Pancreas (tissue), 10 donors: ENCODE results near the gene IST1. TPM values are rescaled to one million over a fixed set of nuclear protein-coding genes. Genes with fewer than 3 reads are reported as not detected.
"Not testable (repeated sequence)": the region's sequence is repeated elsewhere in the genome, so short reads cannot be mapped to it uniquely, and the experiment has no call there.

ENCODE experiments used
- ATAC-seq, 4 donors: fragments of 200-7000 bp; cut with Tn5 transposase; one replicate each; pipeline versions ENCODE4 v1.8.0 to v1.9.1; 2020; ENCODE audit warnings: mild to moderate bottlenecking in 4 of 4, moderate library complexity in 4 of 4
- DNase-seq, 6 donors: peaks; one replicate each; pipeline ENCODE4 v3.0.0-alpha.2; 2020
- FAIRE-seq: peaks from 2 replicates; lab custom pipeline; 2012; peaks lifted over from hg19 to GRCh38; lab: Jason Lieb, UNC
- H3K27ac ChIP-seq, 4 donors: fragments of 200-600 bp; sonication (generic); 1 replicate in 3 of 4; 2 replicates in 1 of 4; pipeline versions ENCODE4 v1.5.0 to v1.8.0; 2020
- H3K27me3 ChIP-seq, 4 donors: fragments of 200-600 bp; one replicate each; pipeline ENCODE4 v1.8.0; 2021
- H3K36me3 ChIP-seq, 3 donors: fragments of 200-600 bp; sonication (generic) in 1 of 3; one replicate each; pipeline versions ENCODE4 v1.5.0 to v1.8.0; 2020 to 2021
- H3K4me1 ChIP-seq, 3 donors: fragments of 200-600 bp; one replicate each; pipeline ENCODE4 v1.8.0; 2021
- H3K4me3 ChIP-seq, 4 donors: fragments of 200-600 bp; sonication (generic) in 2 of 4; one replicate each; pipeline versions ENCODE4 v1.5.0 to v1.8.0; 2020 to 2021
- H3K9me3 ChIP-seq, 4 donors: fragments of 200-600 bp; one replicate each; pipeline ENCODE4 v1.8.0; 2021
- CTCF ChIP-seq, 4 donors: fragments of 200-600 bp; sonication (generic) in 3 of 4; IDR thresholded peaks; one replicate each; pipeline versions ENCODE4 v1.5.0 to v1.8.0; 2021; ENCODE audit warnings: antibody characterized with exemption in 4 of 4
- WGBS, 2 donors: extraction: QIAGEN DNeasy Blood & Tissue Kit; methylation state at CpG; one replicate each; pipeline ENCODE4 v1.1.7; 2013; 5-methylcytosine and 5-hydroxymethylcytosine counted together
- intact Hi-C, 3 donors: fragments of 100-400 bp; cut with DNase I; formaldehyde crosslinking; loops; one replicate each; pipeline versions ENCODE4 v1.11.1 to v1.14.2; 2022
- polyA plus RNA-seq, 2 donors: library from polyadenylated mRNA; stranded (reverse); fragments of 200-250 nt; gene quantifications; one replicate each; pipeline ENCODE4 v1.2.3, GENCODE V29; 2013
- total RNA-seq, 6 donors: library from RNA; stranded (reverse); fragmentation: NEBNext Ultra II Directional in 4 of 6; extraction: Animal tissue kit (Norgen Biotek cat#: 25700) in 4 of 6; gene quantifications; one replicate each; pipeline versions ENCODE4 v1.2.1 to v1.2.4, GENCODE V29; 2021 to 2023
- donor health status: healthy with polysubstance abuse.
- donor health status: DM: no; HTN: no; CAD: no; lungs with moderate emphysema.
- donor health status: DM: no; HTN: no; CAD: no.
- donor health status: control.
- donor health status: control.
- donor health status: Bipolar disorder and iron deficiency.
- donor health status: DM: yes; HTN: yes; CAD: no.
- donor health status: DM: no; HTN: no; CAD: no.
- donor health status: DM: no; HTN: no; CAD: no.
- donor health status: DM: yes; HTN: yes; CAD: no.

The IST1 gene
- total and polyA plus RNA-seq, 8 donors, result 56.1 to 121 (median 69.4) TPM

- H3K4me3 ChIP-seq, result no peak overlapping the region
- intact Hi-C loops, result loop anchor here in 1 of 3 donors (10.0 kb wide), 1 partner anchor 94 kb away; the partner anchor contains the start of gene AP1G1
These were observed 3.8 kb downstream of the IST1 start for GRCh38 chr16:71899171-71899570.

GRCh38 chr16:71902656-71903365 lies 7.5 kb downstream of the IST1 start:
- Histone ChIP-seq H3K36me3 (no peaks in the 10 kb centered on the region), H3K27ac (no peak overlapping the region), H3K27me3 (no peaks in the 10 kb centered on the region), H3K4me1 (peaks cover 0 to 13% (median 0%) of the 10 kb centered on the region in 3 donors), H3K4me3 (no peak overlapping the region), H3K9me3 (no peaks in the 10 kb centered on the region)
- intact Hi-C loops, result no loop called here
- FAIRE-seq (no peak), DNase-seq (no peak), ATAC-seq (no peak)
- no peak for TF ChIP-seq CTCF (IDR thresholded peaks at IDR 0.05)
- WGBS, 2 donors, result 87% methylated on average over 5 of the region's 5 CpGs

More at GRCh38 chr16:71899171-71899570, 3.8 kb downstream of the IST1 start:
- Histone ChIP-seq H3K4me1 (peaks cover 0 to 25% (median 11%) of the 10 kb centered on the region in 3 donors), H3K27ac (no peak overlapping the region), H3K9me3 (no peaks in the 10 kb centered on the region), H3K36me3 (no peaks in the 10 kb centered on the region), H3K27me3 (no peaks in the 10 kb centered on the region)
- FAIRE-seq (no peak), ATAC-seq (no peak), DNase-seq (no peak)
- TF ChIP-seq CTCF (IDR thresholded peaks at IDR 0.05), result no peak
- 97 to 99% methylated on average over 4 of the region's 4 CpGs for WGBS, 2 donors

GRCh38 chr16:71903608-71904007 lies 8.3 kb downstream of the IST1 start:
- no peak for ATAC-seq
- no peak for TF ChIP-seq CTCF (IDR thresholded peaks at IDR 0.05)

GRCh38 chr16:71904239-71904638 lies 8.9 kb downstream of the IST1 start:
- Histone ChIP-seq H3K27ac (no peak overlapping the region), H3K27me3 (no peaks in the 10 kb centered on the region), H3K4me1 (peaks cover 0 to 5% (median 2%) of the 10 kb centered on the region in 3 donors), H3K36me3 (no peaks in the 10 kb centered on the region), H3K9me3 (no peaks in the 10 kb centered on the region), H3K4me3 (no peak overlapping the region)
- DNase-seq (no peak), ATAC-seq (no peak), FAIRE-seq (no peak)
- TF ChIP-seq CTCF (IDR thresholded peaks at IDR 0.05), result no peak
- intact Hi-C loops, result no loop called here
- 82 to 84% methylated on average over 9 of the region's 9 CpGs for WGBS, 2 donors

More at GRCh38 chr16:71903608-71904007, 8.3 kb downstream of the IST1 start:
- DNase-seq, result no peak
- Histone ChIP-seq H3K27me3 (no peaks in the 10 kb centered on the region), H3K36me3 (no peaks in the 10 kb centered on the region), H3K9me3 (no peaks in the 10 kb centered on the region), H3K27ac (no peak overlapping the region), H3K4me1 (peaks cover 0 to 7% (median 0%) of the 10 kb centered on the region in 3 donors), H3K4me3 (no peak overlapping the region)
- intact Hi-C loops, result no loop called here
- FAIRE-seq, result no peak
- 85 to 93% methylated on average over 2 of the region's 2 CpGs for WGBS, 2 donors

GRCh38 chr16:71905765-71906164 lies 10.4 kb downstream of the IST1 start:
- FAIRE-seq, H3K27ac ChIP-seq, H3K36me3 ChIP-seq, DNase-seq, ATAC-seq, intact Hi-C loops, H3K9me3 ChIP-seq, H3K27me3 ChIP-seq, H3K4me3 ChIP-seq, H3K4me1 ChIP-seq: not testable (repeated sequence)
- 85 to 91% methylated on average over 6 of the region's 6 CpGs for WGBS, 2 donors
